Measurements from ENCODE around the gene ATF6. TPM values are rescaled to one million over a fixed set of nuclear protein-coding genes. Genes with fewer than 3 reads are reported as not detected.

Gene ATF6
- total RNA-seq, 2 experiments from 2014 or later = 10.2 to 13.9 TPM

DNA sequence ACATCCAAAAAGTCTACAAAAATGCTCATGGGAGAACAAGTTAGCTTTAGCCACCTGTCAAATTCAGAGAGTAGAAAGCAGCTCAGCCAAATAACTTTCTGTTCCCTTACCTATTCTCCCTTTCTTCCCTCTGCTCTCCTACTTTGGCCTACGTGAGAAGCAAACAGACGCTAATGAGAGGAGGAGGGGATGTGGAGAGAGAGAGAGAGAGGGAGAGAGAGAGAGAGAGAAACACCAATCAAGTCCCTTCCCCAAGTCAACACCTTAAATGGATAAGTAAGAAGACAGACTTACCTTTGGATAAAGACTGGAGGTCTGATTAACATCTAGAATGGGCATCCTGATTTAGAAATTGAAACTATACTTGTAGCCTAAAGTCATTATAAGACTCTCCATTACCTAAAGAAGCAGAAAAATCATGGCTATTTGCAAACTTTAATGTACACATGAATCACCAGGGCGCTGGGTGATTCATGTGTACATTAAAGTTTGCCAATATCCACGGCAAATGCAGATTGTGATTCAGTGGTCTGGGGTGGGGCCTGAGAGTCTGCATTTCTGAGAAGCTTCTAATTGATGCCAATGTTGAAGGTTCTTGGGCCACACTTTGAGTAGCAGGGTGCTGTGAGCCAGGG, 29.7 kb upstream of the ATF6 start:
- DNase-seq (ENCODE audit: low spot score) = no peak
- ChIA-PET CTCF (ENCODE audit: unreplicated experiment) (interaction anchor here (1.1 to 2.1 kb wide), 2 partner anchors 11 to 13 kb away, joined by 3 to 7 read pairs; partner anchors contain the start of gene DUSP12), POLR2A (interaction anchor here (1.1 to 7.0 kb wide), 5 partner anchors 10 to 88 kb away, joined by 3 to 64 read pairs (median 16); partner anchors contain the start of genes DUSP12 and FCRLA)
- H2AFZ ChIP-seq (ENCODE audit: low read length) = no peak overlapping the region
- H3K4me3 ChIP-seq (ENCODE audit: low read depth, low read length, poor library complexity, severe bottlenecking) = no peak overlapping the region
- no peaks in the 10 kb centered on the region for H4K20me1 ChIP-seq (ENCODE audit: insufficient read depth, low read length)
- peaks cover 46% of the 10 kb centered on the region for H3K4me1 ChIP-seq (ENCODE audit: insufficient read depth, low read length, poor library complexity, severe bottlenecking)
- H3K9me3 ChIP-seq (ENCODE audit: low read length) = no peaks in the 10 kb centered on the region
- H3K4me2 ChIP-seq (ENCODE audit: low read length) = 0 out of 2 replicates have a peak overlapping the region, but pooled peaks have one; percentile 0
- H3K9me2 ChIP-seq (ENCODE audit: insufficient read depth, low read length) = no peaks in the 10 kb centered on the region
- intact Hi-C loops (cut with micrococcal nuclease; ENCODE audit: unreplicated experiment) = no loop called here
- no peaks in the 10 kb centered on the region for H3K36me3 ChIP-seq (ENCODE audit: insufficient read depth, low read length)
- no peak overlapping the region for H3K27ac ChIP-seq (ENCODE audit: low read depth, low read length, poor library complexity, severe bottlenecking)
- no TSS peak for BruUV-seq (replicated peaks)
- no peaks in the 10 kb centered on the region for H3K79me2 ChIP-seq (ENCODE audit: insufficient read depth, low read depth, low read length)
- TF ChIP-seq EZH2phosphoT487 (IDR thresholded peaks at IDR 0.05; ENCODE audit: borderline replicate concordance, low read depth, low read length) = no peak
- TF ChIP-seq, protein P1, sequence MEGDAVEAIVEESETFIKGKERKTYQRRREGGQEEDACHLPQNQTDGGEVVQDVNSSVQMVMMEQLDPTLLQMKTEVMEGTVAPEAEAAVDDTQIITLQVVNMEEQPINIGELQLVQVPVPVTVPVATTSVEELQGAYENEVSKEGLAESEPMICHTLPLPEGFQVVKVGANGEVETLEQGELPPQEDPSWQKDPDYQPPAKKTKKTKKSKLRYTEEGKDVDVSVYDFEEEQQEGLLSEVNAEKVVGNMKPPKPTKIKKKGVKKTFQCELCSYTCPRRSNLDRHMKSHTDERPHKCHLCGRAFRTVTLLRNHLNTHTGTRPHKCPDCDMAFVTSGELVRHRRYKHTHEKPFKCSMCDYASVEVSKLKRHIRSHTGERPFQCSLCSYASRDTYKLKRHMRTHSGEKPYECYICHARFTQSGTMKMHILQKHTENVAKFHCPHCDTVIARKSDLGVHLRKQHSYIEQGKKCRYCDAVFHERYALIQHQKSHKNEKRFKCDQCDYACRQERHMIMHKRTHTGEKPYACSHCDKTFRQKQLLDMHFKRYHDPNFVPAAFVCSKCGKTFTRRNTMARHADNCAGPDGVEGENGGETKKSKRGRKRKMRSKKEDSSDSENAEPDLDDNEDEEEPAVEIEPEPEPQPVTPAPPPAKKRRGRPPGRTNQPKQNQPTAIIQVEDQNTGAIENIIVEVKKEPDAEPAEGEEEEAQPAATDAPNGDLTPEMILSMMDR (conservative IDR thresholded peaks at IDR 0.05; ENCODE audit: low read length) = no peak

DNA sequence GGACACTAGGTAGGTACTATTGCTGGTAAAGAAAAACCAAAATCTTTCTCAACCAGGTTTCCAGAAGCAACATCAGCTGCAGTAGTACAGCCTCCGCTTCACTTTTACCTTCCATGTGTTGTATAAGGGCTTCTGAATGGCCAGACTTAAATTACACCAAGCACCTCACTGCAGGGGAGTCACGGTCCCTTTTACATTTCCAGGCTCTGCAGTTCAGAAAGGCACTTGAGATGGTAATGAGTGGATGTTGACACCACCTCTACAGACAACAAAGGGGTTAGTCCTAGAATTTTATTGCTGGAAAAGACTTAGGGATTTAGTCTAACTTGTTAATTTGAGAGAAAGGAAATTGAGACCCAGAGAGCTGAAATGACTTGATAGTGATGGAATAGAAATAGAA, 28.5 kb upstream of the ATF6 start:
- ChIA-PET POLR2A (interaction anchor here (0.6 to 7.0 kb wide), 9 partner anchors 11 to 90 kb away, joined by 3 to 64 read pairs (median 5); partner anchors contain the start of genes DUSP12 and FCRLA), CTCF (ENCODE audit: unreplicated experiment) (interaction anchor here (1.1 to 2.4 kb wide), 3 partner anchors 11 to 36 kb away, joined by 6 to 12 read pairs (median 7); partner anchors contain the start of genes DUSP12 and FCRLA)
- Histone ChIP-seq H3K9me2 (ENCODE audit: insufficient read depth, low read length) (no peaks in the 10 kb centered on the region), H3K79me2 (ENCODE audit: insufficient read depth, low read depth, low read length) (no peaks in the 10 kb centered on the region), H3K4me2 (ENCODE audit: low read length) (no peak overlapping the region), H4K20me1 (ENCODE audit: insufficient read depth, low read length) (no peaks in the 10 kb centered on the region), H3K36me3 (ENCODE audit: insufficient read depth, low read length) (no peaks in the 10 kb centered on the region), H2AFZ (ENCODE audit: low read length) (peak overlapping the region; percentile 65; the same call in 1 of the 2 replicates), H3K27ac (ENCODE audit: low read depth, low read length, poor library complexity, severe bottlenecking) (no peak overlapping the region), H3K4me3 (ENCODE audit: low read depth, low read length, poor library complexity, severe bottlenecking) (no peak overlapping the region), H3K4me1 (ENCODE audit: insufficient read depth, low read length, poor library complexity, severe bottlenecking) (peaks cover 48% of the 10 kb centered on the region), H3K9me3 (ENCODE audit: low read length) (no peaks in the 10 kb centered on the region)
- TF ChIP-seq, protein P1 (conservative IDR thresholded peaks at IDR 0.05; ENCODE audit: low read length) = no peak
- TF ChIP-seq EZH2phosphoT487 (IDR thresholded peaks at IDR 0.05; ENCODE audit: borderline replicate concordance, low read depth, low read length) = no peak
- no peak for DNase-seq (ENCODE audit: low spot score)
- intact Hi-C loops (cut with micrococcal nuclease; ENCODE audit: unreplicated experiment) = loop anchor here (1.0 to 2.0 kb wide), 3 partner anchors 25 to 90 kb away; partner anchors contain the start of gene FCRLA
- no TSS peak for BruUV-seq (replicated peaks)
